K562 (cell line): ENCODE measurements around the gene SHANK1. TPM values are rescaled to one million over a fixed set of nuclear protein-coding genes. Genes with fewer than 3 reads are reported as not detected.
A peak's percentile ranks its signal among the peaks of the same experiment; 100 is the strongest.

ENCODE experiments used
- ATF7 ChIP-seq: fragments of 450-650 bp; IDR thresholded peaks from 2 replicates; pipeline ENCODE4 v1.7.1; 2014; ENCODE audit warnings: mild to moderate bottlenecking, moderate library complexity
- BACH1 ChIP-seq: fragments of 200-800 bp; sonication (Bioruptor generic); IDR thresholded peaks from 2 replicates; pipeline ENCODE4 v1.6.1; 2016; ENCODE audit warnings: missing genetic modification characterization, missing compliant biosample characterization
- BRCA1 ChIP-seq, 2 experiments: fragments of 450-650 bp in 1 of 2; sonication (generic) in 1 of 2; formaldehyde crosslinking in 1 of 2; IDR thresholded peaks; 2 replicates each; pipeline versions ENCODE4 v1.5.0 to v1.6.1; 2017 to 2020; ENCODE audit warnings: mild to moderate bottlenecking in 1 of 2, missing genetic modification reagents in 1 of 2
- HMGN3 ChIP-seq: IDR thresholded peaks from 2 replicates; pipeline ENCODE4 v1.6.1; 2011; ENCODE audit warnings: borderline replicate concordance, low read depth, mild to moderate bottlenecking, mixed read lengths, low read length; ENCODE audit not compliant: insufficient read length; ENCODE audit errors: extremely low read depth
- HMGXB4 ChIP-seq: sonication (generic); formaldehyde crosslinking; IDR thresholded peaks from 2 replicates; pipeline ENCODE4 v1.8.1; 2023; ENCODE audit warnings: mild to moderate bottlenecking, missing genetic modification reagents
- MCM7 ChIP-seq, 2 experiments: fragments of 450-650 bp; IDR thresholded peaks; 2 replicates each; pipeline ENCODE4 v1.6.1; 2016 to 2018
- NCOA4 ChIP-seq: fragments of 450-650 bp; IDR thresholded peaks from 2 replicates; pipeline ENCODE4 v1.6.1; 2018; ENCODE audit warnings: mild to moderate bottlenecking; ENCODE audit not compliant: partially characterized antibody
- OTX1 ChIP-seq: fragments of 450-650 bp; formaldehyde crosslinking; IDR thresholded peaks from 2 replicates; pipeline ENCODE4 v1.4.0; 2022; ENCODE audit warnings: mild to moderate bottlenecking
- RBBP5 ChIP-seq: fragments of 200-600 bp; sonication (generic); IDR thresholded peaks from 2 replicates; pipeline ENCODE4 v1.6.1; 2012; ENCODE audit warnings: borderline replicate concordance, mild to moderate bottlenecking, low read length, control low read depth, inconsistent platforms; ENCODE audit not compliant: insufficient read depth, poor library complexity, severe bottlenecking
- RBM39 ChIP-seq: fragments of 200-400 bp; formaldehyde crosslinking; optimal IDR thresholded peaks from 2 replicates; pipeline ENCODE3; 2018; ENCODE audit warnings: low read depth, low read length
- SETDB1 ChIP-seq: IDR thresholded peaks from one replicate; pipeline ENCODE4 v1.6.1; 2012; ENCODE audit warnings: low read length, control low read depth, inconsistent platforms
- SNAPC5 ChIP-seq: fragments of 250-450 bp; sonication (Bioruptor Pico); IDR thresholded peaks from 2 replicates; pipeline ENCODE4 v1.8.0; 2021; ENCODE audit warnings: moderate library complexity, mild to moderate bottlenecking, inconsistent platforms
- U2AF1 ChIP-seq: fragments of 200-400 bp; formaldehyde crosslinking; optimal IDR thresholded peaks from 2 replicates; pipeline ENCODE3; 2017; ENCODE audit warnings: mild to moderate bottlenecking, low read depth, low read length, moderate library complexity
- ZBTB43 ChIP-seq: sonication (generic); formaldehyde crosslinking; IDR thresholded peaks from 2 replicates; pipeline ENCODE4 v1.8.0; 2023; ENCODE audit warnings: mild to moderate bottlenecking, missing genetic modification reagents
- ZNF134 ChIP-seq: fragments of 250-450 bp; sonication (Bioruptor Pico); conservative IDR thresholded peaks from 2 replicates; pipeline ENCODE4 v1.4.0; 2020
- ZNF23 ChIP-seq: fragments of 250-450 bp; sonication (Bioruptor Pico); IDR thresholded peaks from 2 replicates; pipeline ENCODE4 v1.4.0; 2020; ENCODE audit warnings: mild to moderate bottlenecking
- ZNF324 ChIP-seq: fragments of 250-450 bp; sonication (Bioruptor Pico); IDR thresholded peaks from 2 replicates; pipeline ENCODE4 v1.4.0; 2020; ENCODE audit warnings: mild to moderate bottlenecking
- ZNF57 ChIP-seq: fragments of 450-650 bp; formaldehyde crosslinking; IDR thresholded peaks from 2 replicates; pipeline ENCODE4 v1.4.0; 2020; ENCODE audit warnings: mild to moderate bottlenecking, moderate library complexity
- ZNF589 ChIP-seq: fragments of 200-800 bp; sonication (Bioruptor generic); IDR thresholded peaks from 2 replicates; pipeline ENCODE4 v1.6.1; 2016; ENCODE audit warnings: low read depth, missing genetic modification characterization, missing compliant biosample characterization
- ZNF592 ChIP-seq: fragments of 450-650 bp; IDR thresholded peaks from 2 replicates; pipeline ENCODE4 v1.6.1; 2017; ENCODE audit warnings: antibody characterized with exemption, mild to moderate bottlenecking
- ZNF699 ChIP-seq: fragments of 250-450 bp; sonication (Bioruptor Pico); IDR thresholded peaks from 2 replicates; pipeline ENCODE4 v1.8.0; 2021; ENCODE audit warnings: mild to moderate bottlenecking, moderate library complexity; ENCODE audit not compliant: insufficient replicate concordance
- polyA plus RNA-seq, 8 experiments: library from polyadenylated mRNA; depleted of rRNA in 4 of 8; stranded (reverse) in 5 of 8; unstranded in 3 of 8; fragments of >200 nt; fragmentation: Nextera tagmentation in 2 of 8; fragmentation: Illumina TruSeq in 1 of 8; extraction: Ambion mirVana in 2 of 8; extraction: Trizol in 1 of 8; gene quantifications; 2 replicates each; pipeline versions ENCODE4 v1.2.1 to v1.2.3, GENCODE V29; 2011 to 2014; ENCODE audit warnings: inconsistent platforms in 1 of 8, missing spikeins in 1 of 8
- total RNA-seq, 7 experiments: library from RNA; depleted of rRNA in 6 of 7; stranded (reverse); fragments of >200 nt in 6 of 7; fragmentation: Illumina TruSeq in 2 of 7; extraction: Trizol in 2 of 7; gene quantifications; 2 replicates each; pipeline versions ENCODE4 v1.2.1 to v1.2.3, GENCODE V29; 2011 to 2021; ENCODE audit warnings: low replicate concordance in 1 of 7

The SHANK1 gene
- total and polyA plus RNA-seq, 9 of the 15 experiments (the other 6 are each of a cell fraction or from before 2014, with no cell fraction given): 0.33 to 1.3 (median 0.55) TPM; not detected in 2

GRCh38 chr19:50724522-50725217 is 5.1 kb upstream of the SHANK1 start (continued):
- TF ChIP-seq RBBP5: no peak
- no peak for TF ChIP-seq NCOA4
- TF ChIP-seq U2AF1: no peak
- no peak for TF ChIP-seq OTX1 (CRISPR knock-in tag)
- no peak for TF ChIP-seq ZNF57
- TF ChIP-seq BACH1 (tag): no peak
- no peak for TF ChIP-seq ZNF324 (CRISPR knock-in tag)
- no peak for TF ChIP-seq ZNF134 (CRISPR knock-in tag)
- TF ChIP-seq RBM39: no peak
- TF ChIP-seq ZNF699 (CRISPR knock-in tag): no peak
- TF ChIP-seq ZBTB43: no peak
- no peak for TF ChIP-seq BRCA1 (IDR thresholded peaks at IDR 0.05)
- TF ChIP-seq BRCA1 (CRISPR knock-in tag; IDR thresholded peaks at IDR 0.05): no peak
- TF ChIP-seq ZNF589: no peak; the same call in 1 of the 2 replicates
- peak; percentile 54 for TF ChIP-seq ATF7
- TF ChIP-seq SETDB1: peak; percentile 24
- peak; percentile 87; the same call in 1 of the 2 replicates for TF ChIP-seq HMGXB4 (CRISPR knock-in tag)
- peak; percentile 70 for TF ChIP-seq HMGN3
- no peak; the same call in 1 of the 2 replicates for TF ChIP-seq ZNF592
- no peak for TF ChIP-seq MCM7 (IDR thresholded peaks at IDR 0.05)
- no peak for TF ChIP-seq SNAPC5
- TF ChIP-seq ZNF23 (CRISPR knock-in tag): no peak
